ENCODE results near the gene MAP3K13. TPM values are rescaled to one million over a fixed set of nuclear protein-coding genes. Genes with fewer than 3 reads are reported as not detected.

The MAP3K13 gene
- total and polyA plus RNA-seq, 2 of the 13 experiments (the other 11 are each of a cell fraction or from before 2014, with no cell fraction given) = 24.2 to 26.5 TPM

DNA sequence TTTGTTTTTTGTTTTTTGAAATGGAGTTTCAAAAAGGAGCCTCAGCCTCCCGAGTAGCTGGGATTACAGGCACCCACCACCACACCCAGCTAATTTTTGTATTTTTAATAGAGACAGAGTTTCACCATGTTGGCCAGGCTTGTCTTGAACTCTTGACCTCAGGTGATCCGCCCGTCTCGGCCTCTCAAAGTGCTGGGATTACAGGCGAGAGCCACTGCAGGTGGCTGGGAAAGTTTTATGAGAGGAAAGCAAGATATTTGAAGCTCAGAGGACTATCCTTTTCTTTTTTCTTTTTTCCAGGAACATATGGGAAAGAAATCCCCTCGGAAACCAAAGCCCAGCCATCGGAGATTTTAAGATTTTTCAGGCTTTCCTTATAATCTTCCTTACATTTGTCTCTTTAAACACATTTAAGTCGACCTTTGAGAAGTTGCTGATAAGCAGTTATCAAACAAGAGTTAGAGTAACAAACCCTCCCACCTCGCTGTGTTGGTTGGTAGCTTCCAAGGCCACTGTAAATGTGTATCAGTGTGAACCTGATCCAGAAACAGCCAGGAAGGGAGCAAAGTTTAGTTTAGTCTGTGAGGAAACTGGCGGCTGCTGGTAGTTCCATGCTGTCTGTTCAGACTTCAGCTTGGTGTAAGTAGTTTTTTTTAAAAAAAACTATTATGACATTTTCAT, 34.5 kb upstream of the MAP3K13 start (continued):
- TF ChIP-seq, protein P1, sequence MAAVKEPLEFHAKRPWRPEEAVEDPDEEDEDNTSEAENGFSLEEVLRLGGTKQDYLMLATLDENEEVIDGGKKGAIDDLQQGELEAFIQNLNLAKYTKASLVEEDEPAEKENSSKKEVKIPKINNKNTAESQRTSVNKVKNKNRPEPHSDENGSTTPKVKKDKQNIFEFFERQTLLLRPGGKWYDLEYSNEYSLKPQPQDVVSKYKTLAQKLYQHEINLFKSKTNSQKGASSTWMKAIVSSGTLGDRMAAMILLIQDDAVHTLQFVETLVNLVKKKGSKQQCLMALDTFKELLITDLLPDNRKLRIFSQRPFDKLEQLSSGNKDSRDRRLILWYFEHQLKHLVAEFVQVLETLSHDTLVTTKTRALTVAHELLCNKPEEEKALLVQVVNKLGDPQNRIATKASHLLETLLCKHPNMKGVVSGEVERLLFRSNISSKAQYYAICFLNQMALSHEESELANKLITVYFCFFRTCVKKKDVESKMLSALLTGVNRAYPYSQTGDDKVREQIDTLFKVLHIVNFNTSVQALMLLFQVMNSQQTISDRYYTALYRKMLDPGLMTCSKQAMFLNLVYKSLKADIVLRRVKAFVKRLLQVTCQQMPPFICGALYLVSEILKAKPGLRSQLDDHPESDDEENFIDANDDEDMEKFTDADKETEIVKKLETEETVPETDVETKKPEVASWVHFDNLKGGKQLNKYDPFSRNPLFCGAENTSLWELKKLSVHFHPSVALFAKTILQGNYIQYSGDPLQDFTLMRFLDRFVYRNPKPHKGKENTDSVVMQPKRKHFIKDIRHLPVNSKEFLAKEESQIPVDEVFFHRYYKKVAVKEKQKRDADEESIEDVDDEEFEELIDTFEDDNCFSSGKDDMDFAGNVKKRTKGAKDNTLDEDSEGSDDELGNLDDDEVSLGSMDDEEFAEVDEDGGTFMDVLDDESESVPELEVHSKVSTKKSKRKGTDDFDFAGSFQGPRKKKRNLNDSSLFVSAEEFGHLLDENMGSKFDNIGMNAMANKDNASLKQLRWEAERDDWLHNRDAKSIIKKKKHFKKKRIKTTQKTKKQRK (IDR thresholded peaks at IDR 0.05; ENCODE audit: low read length) = no peak
- TF ChIP-seq, protein P2, sequence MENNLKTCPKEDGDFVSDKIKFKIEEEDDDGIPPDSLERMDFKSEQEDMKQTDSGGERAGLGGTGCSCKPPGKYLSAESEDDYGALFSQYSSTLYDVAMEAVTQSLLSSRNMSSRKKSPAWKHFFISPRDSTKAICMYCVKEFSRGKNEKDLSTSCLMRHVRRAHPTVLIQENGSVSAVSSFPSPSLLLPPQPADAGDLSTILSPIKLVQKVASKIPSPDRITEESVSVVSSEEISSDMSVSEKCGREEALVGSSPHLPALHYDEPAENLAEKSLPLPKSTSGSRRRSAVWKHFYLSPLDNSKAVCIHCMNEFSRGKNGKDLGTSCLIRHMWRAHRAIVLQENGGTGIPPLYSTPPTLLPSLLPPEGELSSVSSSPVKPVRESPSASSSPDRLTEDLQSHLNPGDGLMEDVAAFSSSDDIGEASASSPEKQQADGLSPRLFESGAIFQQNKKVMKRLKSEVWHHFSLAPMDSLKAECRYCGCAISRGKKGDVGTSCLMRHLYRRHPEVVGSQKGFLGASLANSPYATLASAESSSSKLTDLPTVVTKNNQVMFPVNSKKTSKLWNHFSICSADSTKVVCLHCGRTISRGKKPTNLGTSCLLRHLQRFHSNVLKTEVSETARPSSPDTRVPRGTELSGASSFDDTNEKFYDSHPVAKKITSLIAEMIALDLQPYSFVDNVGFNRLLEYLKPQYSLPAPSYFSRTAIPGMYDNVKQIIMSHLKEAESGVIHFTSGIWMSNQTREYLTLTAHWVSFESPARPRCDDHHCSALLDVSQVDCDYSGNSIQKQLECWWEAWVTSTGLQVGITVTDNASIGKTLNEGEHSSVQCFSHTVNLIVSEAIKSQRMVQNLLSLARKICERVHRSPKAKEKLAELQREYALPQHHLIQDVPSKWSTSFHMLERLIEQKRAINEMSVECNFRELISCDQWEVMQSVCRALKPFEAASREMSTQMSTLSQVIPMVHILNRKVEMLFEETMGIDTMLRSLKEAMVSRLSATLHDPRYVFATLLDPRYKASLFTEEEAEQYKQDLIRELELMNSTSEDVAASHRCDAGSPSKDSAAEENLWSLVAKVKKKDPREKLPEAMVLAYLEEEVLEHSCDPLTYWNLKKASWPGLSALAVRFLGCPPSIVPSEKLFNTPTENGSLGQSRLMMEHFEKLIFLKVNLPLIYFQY (CRISPR knock-in tag; IDR thresholded peaks at IDR 0.05; ENCODE audit: borderline replicate concordance) = no peak
- TF ChIP-seq ZNF530 (CRISPR knock-in tag; IDR thresholded peaks at IDR 0.05; ENCODE audit: low read depth) (no peak), ZNF3 (CRISPR knock-in tag; IDR thresholded peaks at IDR 0.05) (no peak), POGZ (CRISPR knock-in tag; IDR thresholded peaks at IDR 0.05) (peak; percentile 27; the same call in 1 of the 2 replicates), RELA (CRISPR knock-in tag; IDR thresholded peaks at IDR 0.05) (no peak), ZNF652 (CRISPR knock-in tag; IDR thresholded peaks at IDR 0.05; ENCODE audit: borderline replicate concordance, low read depth) (peak; percentile 50; the same call in 1 of the 2 replicates), TBP (CRISPR knock-in tag; IDR thresholded peaks at IDR 0.05) (no peak), STAG1 (CRISPR knock-in tag; IDR thresholded peaks at IDR 0.05) (no peak), PHF20 (CRISPR knock-in tag; IDR thresholded peaks at IDR 0.05) (no peak), PITX1 (CRISPR knock-in tag; IDR thresholded peaks at IDR 0.05) (no peak), DR1 (CRISPR knock-in tag; IDR thresholded peaks at IDR 0.05) (peak; percentile 66; the same call in 1 of the 2 replicates), ZC3H13 (CRISPR knock-in tag; IDR thresholded peaks at IDR 0.05) (no peak), MED1 (CRISPR knock-in tag; IDR thresholded peaks at IDR 0.05) (peak; percentile 80), ZNF331 (CRISPR knock-in tag; IDR thresholded peaks at IDR 0.05) (peak; percentile 39; the same call in 1 of the 2 replicates), ARNT2 (CRISPR knock-in tag; IDR thresholded peaks at IDR 0.05; ENCODE audit: low read depth) (no peak), ZNF709 (CRISPR knock-in tag; IDR thresholded peaks at IDR 0.05) (no peak)
- TF ChIP-seq, protein P3, sequence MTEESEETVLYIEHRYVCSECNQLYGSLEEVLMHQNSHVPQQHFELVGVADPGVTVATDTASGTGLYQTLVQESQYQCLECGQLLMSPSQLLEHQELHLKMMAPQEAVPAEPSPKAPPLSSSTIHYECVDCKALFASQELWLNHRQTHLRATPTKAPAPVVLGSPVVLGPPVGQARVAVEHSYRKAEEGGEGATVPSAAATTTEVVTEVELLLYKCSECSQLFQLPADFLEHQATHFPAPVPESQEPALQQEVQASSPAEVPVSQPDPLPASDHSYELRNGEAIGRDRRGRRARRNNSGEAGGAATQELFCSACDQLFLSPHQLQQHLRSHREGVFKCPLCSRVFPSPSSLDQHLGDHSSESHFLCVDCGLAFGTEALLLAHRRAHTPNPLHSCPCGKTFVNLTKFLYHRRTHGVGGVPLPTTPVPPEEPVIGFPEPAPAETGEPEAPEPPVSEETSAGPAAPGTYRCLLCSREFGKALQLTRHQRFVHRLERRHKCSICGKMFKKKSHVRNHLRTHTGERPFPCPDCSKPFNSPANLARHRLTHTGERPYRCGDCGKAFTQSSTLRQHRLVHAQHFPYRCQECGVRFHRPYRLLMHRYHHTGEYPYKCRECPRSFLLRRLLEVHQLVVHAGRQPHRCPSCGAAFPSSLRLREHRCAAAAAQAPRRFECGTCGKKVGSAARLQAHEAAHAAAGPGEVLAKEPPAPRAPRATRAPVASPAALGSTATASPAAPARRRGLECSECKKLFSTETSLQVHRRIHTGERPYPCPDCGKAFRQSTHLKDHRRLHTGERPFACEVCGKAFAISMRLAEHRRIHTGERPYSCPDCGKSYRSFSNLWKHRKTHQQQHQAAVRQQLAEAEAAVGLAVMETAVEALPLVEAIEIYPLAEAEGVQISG (CRISPR knock-in tag; IDR thresholded peaks at IDR 0.05) = 0 out of 2 replicates have a peak, but pooled peaks have one; percentile 29
- TF ChIP-seq, protein P4, sequence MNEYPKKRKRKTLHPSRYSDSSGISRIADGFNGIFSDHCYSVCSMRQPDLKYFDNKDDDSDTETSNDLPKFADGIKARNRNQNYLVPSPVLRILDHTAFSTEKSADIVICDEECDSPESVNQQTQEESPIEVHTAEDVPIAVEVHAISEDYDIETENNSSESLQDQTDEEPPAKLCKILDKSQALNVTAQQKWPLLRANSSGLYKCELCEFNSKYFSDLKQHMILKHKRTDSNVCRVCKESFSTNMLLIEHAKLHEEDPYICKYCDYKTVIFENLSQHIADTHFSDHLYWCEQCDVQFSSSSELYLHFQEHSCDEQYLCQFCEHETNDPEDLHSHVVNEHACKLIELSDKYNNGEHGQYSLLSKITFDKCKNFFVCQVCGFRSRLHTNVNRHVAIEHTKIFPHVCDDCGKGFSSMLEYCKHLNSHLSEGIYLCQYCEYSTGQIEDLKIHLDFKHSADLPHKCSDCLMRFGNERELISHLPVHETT (CRISPR knock-in tag; conservative IDR thresholded peaks at IDR 0.05) = no peak

Measured in HepG2 (cell line).